Measurements from ENCODE around the gene CYREN. TPM values are rescaled to one million over a fixed set of nuclear protein-coding genes. Genes with fewer than 3 reads are reported as not detected.
"Not testable (repeated sequence)": the region's sequence is repeated elsewhere in the genome, so short reads cannot be mapped to it uniquely, and the experiment has no call there.

The CYREN gene
- total RNA-seq, 1 donor: 24.8 TPM

GRCh38 chr7:135173916-135174315, 3.4 kb upstream of the CYREN start:
- H3K9me3 ChIP-seq (ENCODE audit: low read depth, low read length); H3K4me3 ChIP-seq (ENCODE audit: low read length); H3K27me3 ChIP-seq (ENCODE audit: insufficient read depth, low read length): not testable (repeated sequence)
- H3K4me1 ChIP-seq (ENCODE audit: insufficient read depth, low read length): peaks cover 24% of the 10 kb centered on the region

DNA sequence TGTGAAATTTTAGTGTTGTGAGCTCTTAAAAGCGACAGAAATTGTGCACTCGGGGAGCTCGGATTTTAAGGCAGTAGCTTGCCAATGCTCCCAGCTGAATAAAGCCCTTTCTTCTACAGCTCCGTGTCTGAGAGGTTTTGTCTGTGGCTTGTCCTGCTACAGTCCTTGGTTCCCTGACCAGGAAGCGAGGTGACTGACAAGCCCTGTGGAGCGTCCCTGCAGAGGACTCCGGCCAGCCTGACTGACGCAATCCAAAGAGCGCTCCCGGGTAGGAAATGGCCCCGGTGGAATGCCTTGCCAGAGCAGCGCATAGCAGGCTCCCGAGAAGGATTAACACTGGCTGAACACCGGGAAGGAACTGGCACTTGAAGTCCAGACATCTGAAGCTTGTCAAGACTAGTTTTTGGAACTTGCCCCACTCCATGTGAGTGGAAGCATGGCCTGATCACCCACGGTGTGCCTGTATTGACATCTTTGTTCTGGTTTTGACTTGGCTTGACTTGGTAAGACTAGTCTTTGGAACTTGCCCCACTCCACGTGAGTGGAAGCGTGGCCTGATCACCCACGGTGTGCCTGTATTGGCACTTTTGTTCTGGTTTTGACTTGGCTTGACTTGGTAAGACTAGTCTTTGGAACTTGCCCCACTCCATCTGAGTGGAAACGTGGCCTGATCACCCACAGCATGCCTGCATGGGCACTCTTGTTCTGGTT, 1.2 kb upstream of the CYREN start:
- H3K9me3 ChIP-seq (ENCODE audit: low read depth, low read length); H3K27me3 ChIP-seq (ENCODE audit: insufficient read depth, low read length); H3K4me3 ChIP-seq (ENCODE audit: low read length): not testable (repeated sequence)
- peaks cover 46% of the 10 kb centered on the region for H3K4me1 ChIP-seq (ENCODE audit: insufficient read depth, low read length)

DNA sequence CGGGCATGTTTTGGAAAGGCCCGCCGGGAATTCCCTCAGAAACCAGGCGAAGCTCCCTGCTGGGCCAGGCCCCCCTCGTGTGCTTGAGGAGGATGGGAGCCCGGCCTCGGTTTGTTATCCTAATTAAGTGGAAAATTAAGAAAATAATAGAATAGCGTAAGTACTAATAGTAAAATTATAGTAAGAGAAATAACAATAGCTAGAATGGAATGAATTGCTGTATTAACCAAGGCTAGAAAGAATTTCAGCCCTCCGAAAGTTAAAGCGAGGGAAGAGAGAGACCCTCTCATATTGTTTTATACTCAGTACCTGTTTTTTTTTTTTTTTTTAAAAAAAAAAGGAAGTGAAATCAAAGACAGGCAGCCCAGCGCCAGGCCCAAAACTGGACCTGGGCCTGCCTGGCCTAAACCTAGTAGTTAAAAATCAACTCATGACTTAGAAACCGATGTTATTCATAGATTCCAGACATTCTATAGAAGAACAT, 533 bp upstream of the CYREN start:
- H3K27me3 ChIP-seq (ENCODE audit: insufficient read depth, low read length); H3K9me3 ChIP-seq (ENCODE audit: low read depth, low read length): not testable (repeated sequence)
- Histone ChIP-seq H3K4me1 (ENCODE audit: insufficient read depth, low read length) (peaks cover 53% of the 10 kb centered on the region), H3K4me3 (ENCODE audit: low read length) (peak overlapping the region; percentile 85)

- H3K4me3 ChIP-seq (ENCODE audit: low read length): peak overlapping the region; percentile 85
- peaks cover 59% of the 10 kb centered on the region for H3K4me1 ChIP-seq (ENCODE audit: insufficient read depth, low read length)
- no peaks in the 10 kb centered on the region for H3K9me3 ChIP-seq (ENCODE audit: low read depth, low read length)
- H3K27me3 ChIP-seq (ENCODE audit: insufficient read depth, low read length): no peaks in the 10 kb centered on the region
Observed at GRCh38 chr7:135169964-135170273, 588 bp downstream of the CYREN start.

DNA sequence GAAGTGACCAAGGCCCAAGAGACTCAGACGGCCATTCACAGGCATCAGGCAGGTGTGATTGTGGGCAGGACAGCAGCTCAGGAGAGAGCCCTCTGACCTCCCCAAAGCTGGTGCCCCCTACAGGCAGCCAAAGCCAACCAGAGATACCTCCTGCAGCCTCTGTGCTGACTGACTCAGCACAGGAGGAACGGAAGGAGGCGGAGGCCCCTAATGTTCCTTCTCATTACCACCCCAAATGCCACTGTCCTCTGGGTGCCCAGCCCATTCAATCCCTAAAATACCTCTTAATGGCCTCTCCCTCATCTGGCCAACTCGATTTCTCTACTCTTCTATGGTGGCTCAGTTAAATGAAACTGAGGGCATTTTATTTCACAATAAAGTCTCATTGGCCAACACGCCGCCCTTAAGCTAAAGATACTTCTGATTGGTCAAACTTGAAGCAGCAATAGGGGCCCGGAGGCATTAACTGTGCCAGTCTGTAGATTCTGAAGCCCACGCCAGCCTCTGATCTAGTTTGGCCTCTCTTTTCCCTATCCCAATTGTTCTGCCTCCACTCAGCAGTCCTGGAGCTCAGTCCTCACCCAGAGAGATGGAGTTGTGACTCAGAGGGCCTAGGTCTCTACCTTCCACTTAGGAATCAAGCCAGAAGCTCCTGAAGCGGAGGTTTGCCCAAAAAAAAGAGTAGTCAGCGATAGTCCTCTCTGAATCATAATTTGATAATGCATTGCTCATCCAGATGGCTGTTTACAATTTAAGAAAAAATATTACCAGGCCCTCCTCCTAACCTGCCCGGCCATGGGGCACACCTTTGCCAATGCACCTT, 1.2 kb downstream of the CYREN start:
- H3K27me3 ChIP-seq (ENCODE audit: insufficient read depth, low read length): no peaks in the 10 kb centered on the region
- no peaks in the 10 kb centered on the region for H3K9me3 ChIP-seq (ENCODE audit: low read depth, low read length)
- peaks cover 59% of the 10 kb centered on the region for H3K4me1 ChIP-seq (ENCODE audit: insufficient read depth, low read length)
- H3K4me3 ChIP-seq (ENCODE audit: low read length): peak overlapping the region; percentile 85

DNA sequence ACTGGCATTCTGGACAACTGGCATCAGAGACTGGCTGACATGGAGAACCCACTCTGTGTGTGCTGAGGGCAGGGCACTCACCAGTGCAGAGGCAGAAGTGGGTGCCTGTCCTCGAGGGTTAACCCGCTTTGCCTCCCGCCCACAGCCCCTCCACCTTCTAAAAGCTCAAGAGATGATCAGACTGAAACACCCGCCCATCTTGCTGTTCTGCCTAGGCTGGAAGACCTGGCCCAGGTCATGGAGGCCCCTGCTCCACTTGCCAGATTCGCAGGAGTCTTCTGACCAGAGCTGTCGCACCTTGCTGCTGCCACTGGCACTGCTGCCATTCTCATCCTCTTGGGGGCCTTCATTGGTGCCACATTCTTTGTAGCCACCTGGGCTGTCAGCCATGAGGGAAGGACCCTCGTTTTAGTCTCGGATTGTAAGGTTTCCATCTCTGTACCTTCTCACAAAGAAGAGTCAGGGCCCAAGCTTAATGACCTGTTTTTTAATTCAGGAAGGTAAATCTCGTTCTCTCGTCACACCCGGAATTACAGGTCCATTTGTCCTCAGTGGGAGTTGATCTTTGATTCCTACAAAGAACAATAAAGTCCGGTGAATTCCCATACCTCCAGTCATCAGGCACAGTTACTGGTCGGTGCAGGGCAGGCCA, 1.9 kb downstream of the CYREN start:
- Histone ChIP-seq H3K9me3 (ENCODE audit: low read depth, low read length) (no peaks in the 10 kb centered on the region), H3K4me1 (ENCODE audit: insufficient read depth, low read length) (peaks cover 59% of the 10 kb centered on the region), H3K27me3 (ENCODE audit: insufficient read depth, low read length) (no peaks in the 10 kb centered on the region), H3K4me3 (ENCODE audit: low read length) (no peak overlapping the region)

GRCh38 chr7:135168001-135168400, 2.5 kb downstream of the CYREN start:
- H3K4me1 ChIP-seq (ENCODE audit: insufficient read depth, low read length): peaks cover 59% of the 10 kb centered on the region
- no peaks in the 10 kb centered on the region for H3K9me3 ChIP-seq (ENCODE audit: low read depth, low read length)
- no peak overlapping the region for H3K4me3 ChIP-seq (ENCODE audit: low read length)
- no peaks in the 10 kb centered on the region for H3K27me3 ChIP-seq (ENCODE audit: insufficient read depth, low read length)

- H3K4me3 ChIP-seq (ENCODE audit: low read length): no peak overlapping the region
- H3K27me3 ChIP-seq (ENCODE audit: insufficient read depth, low read length): no peaks in the 10 kb centered on the region
- peaks cover 59% of the 10 kb centered on the region for H3K4me1 ChIP-seq (ENCODE audit: insufficient read depth, low read length)
- H3K9me3 ChIP-seq (ENCODE audit: low read depth, low read length): no peaks in the 10 kb centered on the region
Observed at GRCh38 chr7:135167365-135167917, 3.1 kb downstream of the CYREN start.

DNA sequence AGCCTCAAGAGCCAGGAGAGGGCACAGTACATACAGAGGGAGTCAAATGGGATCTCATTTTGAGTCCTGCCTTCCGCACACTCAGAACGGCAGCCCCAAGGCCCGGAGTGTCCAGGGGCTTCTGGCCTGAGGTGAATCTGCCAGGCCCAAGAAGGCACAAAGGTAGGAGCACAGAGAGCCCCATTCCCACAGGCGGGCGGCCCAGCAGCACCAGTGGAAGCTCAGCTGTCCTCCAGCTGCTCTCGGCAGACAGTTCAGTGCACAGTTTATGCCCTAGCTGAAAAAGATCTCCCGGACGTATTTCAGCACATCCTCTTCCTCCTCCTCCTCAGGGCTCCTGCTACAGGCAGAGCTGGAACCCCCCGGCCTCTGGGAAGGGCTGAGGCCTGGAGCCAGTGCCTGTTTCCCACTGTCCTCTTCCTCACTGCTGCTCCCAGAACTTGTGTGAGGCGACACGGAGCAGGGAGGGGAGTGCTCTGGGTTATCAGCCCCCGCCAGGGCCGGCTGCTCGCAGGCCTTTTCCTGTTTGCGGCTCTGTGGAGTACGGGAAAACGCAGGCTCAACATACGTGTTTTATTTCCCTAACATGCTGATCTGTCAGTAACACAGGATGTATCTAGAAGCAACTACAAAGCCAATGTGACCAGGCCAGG, 4.0 kb downstream of the CYREN start:
- peaks cover 60% of the 10 kb centered on the region for H3K4me1 ChIP-seq (ENCODE audit: insufficient read depth, low read length)
- no peaks in the 10 kb centered on the region for H3K9me3 ChIP-seq (ENCODE audit: low read depth, low read length)
- H3K27me3 ChIP-seq (ENCODE audit: insufficient read depth, low read length): no peaks in the 10 kb centered on the region
- H3K4me3 ChIP-seq (ENCODE audit: low read length): no peak overlapping the region

GRCh38 chr7:135165862-135166261, 4.6 kb downstream of the CYREN start:
- H3K4me3 ChIP-seq (ENCODE audit: low read length): no peak overlapping the region
- H3K9me3 ChIP-seq (ENCODE audit: low read depth, low read length): no peaks in the 10 kb centered on the region
- peaks cover 60% of the 10 kb centered on the region for H3K4me1 ChIP-seq (ENCODE audit: insufficient read depth, low read length)
- H3K27me3 ChIP-seq (ENCODE audit: insufficient read depth, low read length): no peaks in the 10 kb centered on the region

GRCh38 chr7:135164357-135165061, 6.0 kb downstream of the CYREN start:
- H3K27me3 ChIP-seq (ENCODE audit: insufficient read depth, low read length): no peaks in the 10 kb centered on the region
- H3K9me3 ChIP-seq (ENCODE audit: low read depth, low read length): no peaks in the 10 kb centered on the region
- H3K4me1 ChIP-seq (ENCODE audit: insufficient read depth, low read length): peaks cover 66% of the 10 kb centered on the region

DNA sequence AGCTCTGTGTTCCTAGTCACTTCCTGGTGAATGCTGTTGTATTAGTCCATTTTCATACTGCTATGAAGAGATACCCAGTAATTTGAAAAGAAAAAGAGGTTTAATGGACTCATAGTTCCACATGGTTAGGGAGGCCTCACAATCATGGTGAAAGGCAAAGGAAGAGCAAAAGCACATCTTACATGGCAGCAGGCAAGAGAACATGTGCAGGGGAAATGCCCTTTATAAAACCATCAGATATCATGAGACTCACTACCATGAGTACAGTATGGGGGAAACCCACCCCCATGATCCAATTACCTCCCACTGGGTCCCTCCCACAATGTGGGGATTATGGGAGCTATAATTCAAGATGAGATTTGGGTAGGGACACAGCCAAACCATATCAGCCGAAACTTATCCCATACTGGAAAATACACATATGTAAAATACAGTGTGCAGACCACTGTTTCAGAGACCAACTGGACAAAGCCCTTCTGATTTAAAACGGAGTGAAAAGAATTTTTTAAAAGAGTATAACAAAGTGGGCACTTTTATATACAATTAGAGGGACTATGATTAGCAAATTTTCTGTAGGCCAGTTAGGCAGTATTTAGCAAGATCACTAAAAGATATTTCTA, 8.0 kb downstream of the CYREN start:
- Histone ChIP-seq H3K9me3 (ENCODE audit: low read depth, low read length) (no peaks in the 10 kb centered on the region), H3K27me3 (ENCODE audit: insufficient read depth, low read length) (no peaks in the 10 kb centered on the region), H3K4me1 (ENCODE audit: insufficient read depth, low read length) (peaks cover 56% of the 10 kb centered on the region), H3K4me3 (ENCODE audit: low read length) (no peak overlapping the region)

More at GRCh38 chr7:135164357-135165061, 6.0 kb downstream of the CYREN start:
- no peak overlapping the region for H3K4me3 ChIP-seq (ENCODE audit: low read length)

DNA sequence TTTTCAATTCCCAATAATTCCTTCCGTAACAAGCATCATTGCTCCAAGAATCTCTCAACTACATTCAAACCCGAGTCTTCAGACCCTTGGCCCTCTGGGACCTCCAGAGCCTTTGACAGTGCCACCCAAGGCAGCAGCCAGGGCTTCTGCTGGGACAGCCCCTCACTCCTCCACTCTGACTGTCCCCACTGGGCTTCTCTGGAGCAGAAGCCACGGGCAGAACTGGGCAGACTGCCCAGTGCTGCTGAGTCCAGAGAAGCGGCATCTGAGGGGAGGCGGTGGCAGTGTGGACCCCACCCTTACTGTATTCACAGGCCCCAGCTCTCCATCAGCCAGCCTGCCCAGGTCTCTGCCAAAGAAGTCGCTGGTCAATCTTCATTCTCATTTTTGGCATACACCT, 8.8 kb downstream of the CYREN start:
- no peaks in the 10 kb centered on the region for H3K27me3 ChIP-seq (ENCODE audit: insufficient read depth, low read length)
- no peaks in the 10 kb centered on the region for H3K9me3 ChIP-seq (ENCODE audit: low read depth, low read length)
- H3K4me3 ChIP-seq (ENCODE audit: low read length): no peak overlapping the region
- peaks cover 52% of the 10 kb centered on the region for H3K4me1 ChIP-seq (ENCODE audit: insufficient read depth, low read length)
